Neural progenitor cell (in vitro differentiated cells): ENCODE measurements around the gene ANAPC4. TPM values are rescaled to one million over a fixed set of nuclear protein-coding genes. Genes with fewer than 3 reads are reported as not detected.
A peak's percentile ranks its signal among the peaks of the same experiment; 100 is the strongest.

ENCODE experiments used
- DNase-seq: peaks from one replicate; pipeline ENCODE4 v3.0.0-alpha.2; 2016; ENCODE audit warnings: low spot score
- H2AFZ ChIP-seq: fragments of 200-600 bp; sonication (generic); replicated peaks from 2 replicates; pipeline ENCODE4 v1.6.1; 2016; ENCODE audit warnings: antibody characterized with exemption
- H3F3A ChIP-seq: fragments of 200-600 bp; sonication (generic); 2 replicates; pipeline ENCODE4 v1.6.1; 2016; ENCODE audit warnings: antibody characterized with exemption, low read depth
- H3K27ac ChIP-seq: fragments of 200-600 bp; sonication (generic); 2 replicates; pipeline ENCODE4 v1.5.1; 2016; ENCODE audit warnings: mild to moderate bottlenecking
- H3K27me3 ChIP-seq: fragments of 200-600 bp; sonication (generic); 2 replicates; pipeline ENCODE4 v1.6.1; 2016; ENCODE audit warnings: mild to moderate bottlenecking, moderate library complexity
- H3K36me3 ChIP-seq: fragments of 200-600 bp; sonication (generic); 2 replicates; pipeline ENCODE4 v1.5.1; 2016
- H3K4me1 ChIP-seq: fragments of 200-600 bp; sonication (generic); 2 replicates; pipeline ENCODE4 v1.6.1; 2016; ENCODE audit warnings: mixed run types
- H3K4me2 ChIP-seq: fragments of 200-600 bp; sonication (generic); 2 replicates; pipeline ENCODE4 v1.6.1; 2016
- H3K4me3 ChIP-seq: fragments of 200-600 bp; sonication (generic); 2 replicates; pipeline ENCODE4 v1.5.1; 2016
- H3K79me2 ChIP-seq: fragments of 200-600 bp; sonication (generic); 2 replicates; pipeline ENCODE4 v1.6.1; 2016; ENCODE audit warnings: low read depth
- H3K9ac ChIP-seq: fragments of 200-600 bp; sonication (generic); 2 replicates; pipeline ENCODE4 v1.6.1; 2016
- H3K9me3 ChIP-seq: fragments of 200-600 bp; sonication (generic); 2 replicates; pipeline ENCODE4 v1.5.1; 2016; ENCODE audit warnings: low read depth
- H4K20me1 ChIP-seq: fragments of 200-600 bp; sonication (generic); 2 replicates; pipeline ENCODE4 v1.6.1; 2016; ENCODE audit warnings: low read depth
- H3K27ac Mint-ChIP-seq: 3 replicates; pipeline ENCODE4 v1.8.0; 2021; ENCODE audit warnings: mixed read lengths
- H3K27me3 Mint-ChIP-seq: 2 replicates; pipeline ENCODE4 v1.8.0; 2022; ENCODE audit warnings: low read depth, mild to moderate bottlenecking, inconsistent platforms, moderate library complexity, mixed read lengths; ENCODE audit not compliant: insufficient read depth
- H3K36me3 Mint-ChIP-seq: 3 replicates; pipeline ENCODE4 v1.8.0; 2021; ENCODE audit warnings: mixed read lengths
- H3K4me1 Mint-ChIP-seq: 3 replicates; pipeline ENCODE4 v1.8.0; 2021; ENCODE audit warnings: mixed read lengths
- H3K4me3 Mint-ChIP-seq: 3 replicates; pipeline ENCODE4 v1.8.0; 2021; ENCODE audit warnings: mild to moderate bottlenecking, moderate library complexity, mixed read lengths
- H3K9me3 Mint-ChIP-seq: 3 replicates; pipeline ENCODE4 v1.8.0; 2020; ENCODE audit warnings: mixed read lengths
- EZH2 ChIP-seq: fragments of 200-600 bp; sonication (generic); IDR thresholded peaks from 2 replicates; pipeline ENCODE4 v1.6.1; 2017; ENCODE audit warnings: antibody characterized with exemption, mild to moderate bottlenecking, moderate library complexity
- EZH2phosphoT487 ChIP-seq: fragments of 200-600 bp; sonication (generic); IDR thresholded peaks from 2 replicates; pipeline ENCODE4 v1.6.1; 2017; ENCODE audit warnings: antibody characterized with exemption
- total RNA-seq: library from RNA; depleted of rRNA; stranded (reverse); fragments of >200 nt; gene quantifications from 2 replicates; pipeline ENCODE4 v1.2.3, GENCODE V29; 2015; ENCODE audit warnings: low replicate concordance
- TF ChIP-seq, protein P1 (sequence below): fragments of 200-600 bp; sonication (generic); IDR thresholded peaks from 2 replicates; pipeline ENCODE4 v1.5.1; 2017; ENCODE audit warnings: antibody characterized with exemption, mild to moderate bottlenecking

The ANAPC4 gene
- total RNA-seq, 1 donor from 2014 or later: 55.1 TPM

- no peaks in the 10 kb centered on the region for H3K36me3 ChIP-seq
- H3K27me3 Mint-ChIP-seq: peaks cover 2% of the 10 kb centered on the region
- H3F3A ChIP-seq: no peaks in the 10 kb centered on the region
- no peak overlapping the region for H2AFZ ChIP-seq
- H4K20me1 ChIP-seq: no peaks in the 10 kb centered on the region
- no peak for DNase-seq
- H3K4me3 Mint-ChIP-seq: no peak overlapping the region
- peaks cover 16% of the 10 kb centered on the region for H3K36me3 Mint-ChIP-seq
- H3K4me3 ChIP-seq: no peak overlapping the region
- H3K27ac ChIP-seq: no peak overlapping the region
- no peak overlapping the region for H3K9ac ChIP-seq
- H3K4me2 ChIP-seq: no peak overlapping the region
- no peaks in the 10 kb centered on the region for H3K4me1 Mint-ChIP-seq
- no peak overlapping the region for H3K27ac Mint-ChIP-seq
- H3K9me3 Mint-ChIP-seq: peaks cover 9% of the 10 kb centered on the region
- no peak for TF ChIP-seq EZH2phosphoT487
- TF ChIP-seq, protein P1, sequence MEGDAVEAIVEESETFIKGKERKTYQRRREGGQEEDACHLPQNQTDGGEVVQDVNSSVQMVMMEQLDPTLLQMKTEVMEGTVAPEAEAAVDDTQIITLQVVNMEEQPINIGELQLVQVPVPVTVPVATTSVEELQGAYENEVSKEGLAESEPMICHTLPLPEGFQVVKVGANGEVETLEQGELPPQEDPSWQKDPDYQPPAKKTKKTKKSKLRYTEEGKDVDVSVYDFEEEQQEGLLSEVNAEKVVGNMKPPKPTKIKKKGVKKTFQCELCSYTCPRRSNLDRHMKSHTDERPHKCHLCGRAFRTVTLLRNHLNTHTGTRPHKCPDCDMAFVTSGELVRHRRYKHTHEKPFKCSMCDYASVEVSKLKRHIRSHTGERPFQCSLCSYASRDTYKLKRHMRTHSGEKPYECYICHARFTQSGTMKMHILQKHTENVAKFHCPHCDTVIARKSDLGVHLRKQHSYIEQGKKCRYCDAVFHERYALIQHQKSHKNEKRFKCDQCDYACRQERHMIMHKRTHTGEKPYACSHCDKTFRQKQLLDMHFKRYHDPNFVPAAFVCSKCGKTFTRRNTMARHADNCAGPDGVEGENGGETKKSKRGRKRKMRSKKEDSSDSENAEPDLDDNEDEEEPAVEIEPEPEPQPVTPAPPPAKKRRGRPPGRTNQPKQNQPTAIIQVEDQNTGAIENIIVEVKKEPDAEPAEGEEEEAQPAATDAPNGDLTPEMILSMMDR: no peak
- no peak for TF ChIP-seq EZH2
- no peaks in the 10 kb centered on the region for H3K79me2 ChIP-seq
- no peaks in the 10 kb centered on the region for H3K4me1 ChIP-seq
- no peaks in the 10 kb centered on the region for H3K27me3 ChIP-seq
- H3K9me3 ChIP-seq: no peaks in the 10 kb centered on the region
These were observed 15.8 kb upstream of the ANAPC4 start for GRCh38 chr4:25361253-25361652.

GRCh38 chr4:25367004-25367621, 9.9 kb upstream of the ANAPC4 start:
- Mint-ChIP-seq H3K27me3 (no peaks in the 10 kb centered on the region), H3K4me1 (no peaks in the 10 kb centered on the region), H3K36me3 (no peaks in the 10 kb centered on the region), H3K9me3 (no peaks in the 10 kb centered on the region), H3K4me3 (no peak overlapping the region), H3K27ac (no peak overlapping the region)
- no peaks in the 10 kb centered on the region for H3K9me3 ChIP-seq
- H3K27me3 ChIP-seq: no peaks in the 10 kb centered on the region
- H3K9ac ChIP-seq: no peak overlapping the region
- H3K79me2 ChIP-seq: no peaks in the 10 kb centered on the region
- no peak overlapping the region for H3K4me3 ChIP-seq
- peaks cover 12% of the 10 kb centered on the region for H3K4me1 ChIP-seq
- peak; percentile 46 for DNase-seq
- H3F3A ChIP-seq: peaks cover 15% of the 10 kb centered on the region
- no peaks in the 10 kb centered on the region for H4K20me1 ChIP-seq
- H2AFZ ChIP-seq: no peak overlapping the region
- no peak overlapping the region for H3K4me2 ChIP-seq
- H3K27ac ChIP-seq: no peak overlapping the region
- TF ChIP-seq EZH2: no peak
- TF ChIP-seq, protein P1: peak; percentile 77
- H3K36me3 ChIP-seq: no peaks in the 10 kb centered on the region

DNA sequence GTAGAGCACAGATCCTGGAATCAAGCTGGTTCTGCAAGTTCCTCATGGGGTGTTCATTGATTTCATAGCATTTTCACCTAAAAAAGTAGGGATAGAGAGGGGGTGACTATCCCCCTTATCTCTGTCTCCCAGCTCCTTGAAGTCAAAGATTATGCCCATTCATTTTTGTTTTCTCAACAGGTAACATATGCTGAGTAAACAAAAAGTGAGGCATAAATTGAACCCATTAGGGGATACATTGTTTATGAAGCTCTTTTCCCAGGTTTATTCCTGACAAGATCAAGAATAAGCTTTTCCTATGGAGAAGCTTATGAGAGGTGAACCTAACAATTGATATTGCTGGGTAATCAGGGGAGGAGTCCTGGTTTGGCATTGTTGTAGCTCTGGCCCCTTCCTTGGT, 9.2 kb upstream of the ANAPC4 start:
- H3K4me2 ChIP-seq: no peak overlapping the region
- peaks cover 12% of the 10 kb centered on the region for H3K4me1 ChIP-seq
- H3F3A ChIP-seq: peaks cover 15% of the 10 kb centered on the region
- no peak overlapping the region for H3K27ac ChIP-seq
- no peak overlapping the region for H2AFZ ChIP-seq
- no peak overlapping the region for H3K4me3 ChIP-seq
- no peaks in the 10 kb centered on the region for H4K20me1 ChIP-seq
- Mint-ChIP-seq H3K27me3 (no peaks in the 10 kb centered on the region), H3K36me3 (no peaks in the 10 kb centered on the region), H3K4me1 (no peaks in the 10 kb centered on the region), H3K27ac (no peak overlapping the region), H3K9me3 (no peaks in the 10 kb centered on the region), H3K4me3 (no peak overlapping the region)
- TF ChIP-seq, protein P1: no peak
- TF ChIP-seq EZH2 (no peak), EZH2phosphoT487 (no peak)
- no peak overlapping the region for H3K9ac ChIP-seq
- DNase-seq: no peak
- no peaks in the 10 kb centered on the region for H3K9me3 ChIP-seq
- no peaks in the 10 kb centered on the region for H3K27me3 ChIP-seq
- H3K36me3 ChIP-seq: no peaks in the 10 kb centered on the region
- no peaks in the 10 kb centered on the region for H3K79me2 ChIP-seq
